Activated CD8-positive, alpha-beta memory T cell treated with anti-CD3 and anti-CD28 coated beads, Interleukin-2, amount 10 ng/mL, durations not matched to agents 7 days and 5 days (primary cell): ENCODE measurements around the gene HEPACAM. TPM values are rescaled to one million over a fixed set of nuclear protein-coding genes. Genes with fewer than 3 reads are reported as not detected.

ENCODE experiments used
- ATAC-seq: fragments of 150-1000 bp; cut with Tn5 transposase; one replicate; pipeline ENCODE4 v1.10.0; 2021; ENCODE audit warnings: moderate library complexity
- CTCF ChIA-PET: fragments of 350-600 bp; sonication (Branson Sonifier 250); formaldehyde crosslinking; loops from one replicate; lab custom pipeline; 2021; ENCODE audit warnings: antibody characterized with exemption; lab: Charles Lee
- DNase-seq: peaks from one replicate; pipeline ENCODE4 v3.0.0-alpha.2; 2020
- H3K27ac Mint-ChIP-seq: one replicate; pipeline ENCODE4 v1.8.0; 2021; ENCODE audit warnings: mild to moderate bottlenecking, mixed read lengths
- H3K27me3 Mint-ChIP-seq: one replicate; pipeline ENCODE4 v1.8.0; 2021; ENCODE audit warnings: mixed read lengths
- H3K36me3 Mint-ChIP-seq: one replicate; pipeline ENCODE4 v1.8.0; 2021; ENCODE audit warnings: mild to moderate bottlenecking, mixed read lengths
- H3K4me1 Mint-ChIP-seq: one replicate; pipeline ENCODE4 v1.8.0; 2021; ENCODE audit warnings: mixed read lengths
- H3K4me3 Mint-ChIP-seq: one replicate; pipeline ENCODE4 v1.8.0; 2021; ENCODE audit warnings: mild to moderate bottlenecking, moderate library complexity, mixed read lengths
- H3K9me3 Mint-ChIP-seq: one replicate; pipeline ENCODE4 v1.8.0; 2022; ENCODE audit warnings: low read depth, mixed read lengths
- total RNA-seq, 2 experiments: library from RNA; stranded (reverse); gene quantifications; one replicate each; pipeline ENCODE4 v1.2.3, GENCODE V29; 2021

HEPACAM gene
- total RNA-seq, 2 experiments from 2014 or later = not detected

GRCh38 chr11:124915541-124916369 is 20.1 kb downstream of the HEPACAM start:
- Mint-ChIP-seq H3K36me3 (no peaks in the 10 kb centered on the region), H3K27ac (no peak overlapping the region), H3K4me1 (peaks cover 4% of the 10 kb centered on the region), H3K27me3 (peaks cover 10% of the 10 kb centered on the region), H3K9me3 (no peaks in the 10 kb centered on the region), H3K4me3 (no peak overlapping the region)
- DNase-seq (no peak), ATAC-seq (no peak)
- CTCF ChIA-PET = interaction anchor here (1.6 kb wide), 1 partner anchor 209 kb away, joined by 7 read pairs; no protein-coding TSS in a partner anchor

- H3K27ac Mint-ChIP-seq = no peak overlapping the region
- no peaks in the 10 kb centered on the region for H3K9me3 Mint-ChIP-seq
- CTCF ChIA-PET = interaction anchor here (1.3 kb wide), 1 partner anchor 66 kb away, joined by 4 read pairs; no protein-coding TSS in a partner anchor
These were observed 33.2 kb downstream of the HEPACAM start for GRCh38 chr11:124902616-124903015.

GRCh38 chr11:124900464-124900863 is 35.4 kb downstream of the HEPACAM start:
- Mint-ChIP-seq H3K4me3 (no peak overlapping the region), H3K36me3 (no peaks in the 10 kb centered on the region), H3K9me3 (no peaks in the 10 kb centered on the region), H3K4me1 (peaks cover 2% of the 10 kb centered on the region), H3K27ac (no peak overlapping the region), H3K27me3 (peaks cover 52% of the 10 kb centered on the region)
- CTCF ChIA-PET = interaction anchor here (1.3 kb wide), 1 partner anchor 24 kb away, joined by 4 read pairs; no protein-coding TSS in a partner anchor
- DNase-seq (no peak), ATAC-seq (no peak)

More at GRCh38 chr11:124902616-124903015, 33.2 kb downstream of the HEPACAM start:
- no peak for ATAC-seq
- Mint-ChIP-seq H3K4me3 (no peak overlapping the region), H3K27me3 (peaks cover 55% of the 10 kb centered on the region), H3K36me3 (no peaks in the 10 kb centered on the region), H3K4me1 (no peaks in the 10 kb centered on the region)
- DNase-seq = no peak

- ATAC-seq (no peak), DNase-seq (no peak)
- H3K9me3 Mint-ChIP-seq = no peaks in the 10 kb centered on the region
- CTCF ChIA-PET = interaction anchor here (1.3 kb wide), 1 partner anchor 23 kb away, joined by 4 read pairs; no protein-coding TSS in a partner anchor
- no peak overlapping the region for H3K4me3 Mint-ChIP-seq
- no peak overlapping the region for H3K27ac Mint-ChIP-seq
- peaks cover 2% of the 10 kb centered on the region for H3K4me1 Mint-ChIP-seq
- peaks cover 51% of the 10 kb centered on the region for H3K27me3 Mint-ChIP-seq
- no peaks in the 10 kb centered on the region for H3K36me3 Mint-ChIP-seq
These were observed 36.3 kb downstream of the HEPACAM start for GRCh38 chr11:124899383-124900145.

GRCh38 chr11:124898711-124899110 is 37.1 kb downstream of the HEPACAM start:
- Mint-ChIP-seq H3K36me3 (no peaks in the 10 kb centered on the region), H3K4me3 (no peak overlapping the region), H3K4me1 (peaks cover 2% of the 10 kb centered on the region), H3K27ac (no peak overlapping the region), H3K27me3 (peaks cover 46% of the 10 kb centered on the region), H3K9me3 (no peaks in the 10 kb centered on the region)
- CTCF ChIA-PET = interaction anchor here (0.9 kb wide), 1 partner anchor 152 kb away, joined by 3 read pairs; no protein-coding TSS in a partner anchor
- DNase-seq = no peak
- no peak for ATAC-seq

GRCh38 chr11:124898263-124898680 is 37.6 kb downstream of the HEPACAM start:
- Mint-ChIP-seq H3K4me3 (no peak overlapping the region), H3K27me3 (peaks cover 44% of the 10 kb centered on the region), H3K4me1 (peaks cover 2% of the 10 kb centered on the region), H3K27ac (no peak overlapping the region), H3K36me3 (no peaks in the 10 kb centered on the region), H3K9me3 (no peaks in the 10 kb centered on the region)
- ATAC-seq = no peak
- DNase-seq = no peak
- CTCF ChIA-PET = interaction anchor here (0.9 kb wide), 1 partner anchor 152 kb away, joined by 3 read pairs; no protein-coding TSS in a partner anchor

GRCh38 chr11:124897674-124898262 is 38.1 kb downstream of the HEPACAM start, which contains the start of gene ROBO4:
Gene ROBO4 (minus strand): TSS chr11:124897865. CDS start chr11:124897795, 70 bp downstream.
- H3K4me3 Mint-ChIP-seq = no peak within 1 kb of the TSS
- CTCF ChIA-PET = interaction anchor here (0.6 to 0.9 kb wide), 2 partner anchors 151 to 729 kb away, joined by 3 read pairs; no protein-coding TSS in a partner anchor
- no peak for DNase-seq

GRCh38 chr11:124896821-124897391 is 38.9 kb downstream of the HEPACAM start:
- H3K36me3 Mint-ChIP-seq = no peaks in the 10 kb centered on the region
- no peak overlapping the region for H3K27ac Mint-ChIP-seq
- no peak overlapping the region for H3K4me3 Mint-ChIP-seq
- H3K9me3 Mint-ChIP-seq = no peaks in the 10 kb centered on the region
- no peak for DNase-seq
- CTCF ChIA-PET = interaction anchor here (0.6 kb wide), 1 partner anchor 730 kb away, joined by 3 read pairs; no protein-coding TSS in a partner anchor
- H3K4me1 Mint-ChIP-seq = peaks cover 2% of the 10 kb centered on the region
- ATAC-seq = no peak
- peaks cover 39% of the 10 kb centered on the region for H3K27me3 Mint-ChIP-seq

More at GRCh38 chr11:124897674-124898262, 38.1 kb downstream of the HEPACAM start, which contains the start of gene ROBO4:
- no peak for ATAC-seq
- H3K4me1 Mint-ChIP-seq = peaks cover 2% of the 10 kb centered on the region
- no peaks in the 10 kb centered on the region for H3K9me3 Mint-ChIP-seq
- no peak within 1 kb of the TSS for H3K27ac Mint-ChIP-seq
- peaks cover 45% of the 10 kb centered on the region for H3K27me3 Mint-ChIP-seq
- no peaks in the 10 kb centered on the region for H3K36me3 Mint-ChIP-seq

- ATAC-seq (no peak), DNase-seq (no peak)
- no peak overlapping the region for H3K4me3 Mint-ChIP-seq
- no peak overlapping the region for H3K27ac Mint-ChIP-seq
- CTCF ChIA-PET = no interaction called here
- peaks cover 2% of the 10 kb centered on the region for H3K4me1 Mint-ChIP-seq
- no peaks in the 10 kb centered on the region for H3K9me3 Mint-ChIP-seq
- H3K27me3 Mint-ChIP-seq = peaks cover 32% of the 10 kb centered on the region
- no peaks in the 10 kb centered on the region for H3K36me3 Mint-ChIP-seq
These were observed 39.6 kb downstream of the HEPACAM start for GRCh38 chr11:124896071-124896750.

- no peaks in the 10 kb centered on the region for H3K36me3 Mint-ChIP-seq
- CTCF ChIA-PET = no interaction called here
- peaks cover 2% of the 10 kb centered on the region for H3K4me1 Mint-ChIP-seq
- no peak overlapping the region for H3K4me3 Mint-ChIP-seq
- no peaks in the 10 kb centered on the region for H3K9me3 Mint-ChIP-seq
- ATAC-seq (no peak), DNase-seq (no peak)
- peaks cover 26% of the 10 kb centered on the region for H3K27me3 Mint-ChIP-seq
- H3K27ac Mint-ChIP-seq = no peak overlapping the region
These were observed 40.3 kb downstream of the HEPACAM start for GRCh38 chr11:124895471-124895971.

- Mint-ChIP-seq H3K27me3 (peaks cover 20% of the 10 kb centered on the region), H3K4me1 (peaks cover 2% of the 10 kb centered on the region), H3K4me3 (no peak overlapping the region), H3K27ac (no peak overlapping the region), H3K36me3 (no peaks in the 10 kb centered on the region), H3K9me3 (no peaks in the 10 kb centered on the region)
- no peak for DNase-seq
- no peak for ATAC-seq
- CTCF ChIA-PET = no interaction called here
These were observed 41.0 kb downstream of the HEPACAM start for GRCh38 chr11:124894606-124895430.
